HCT116 (cell line): ENCODE measurements around the gene ZNHIT1. TPM values are rescaled to one million over a fixed set of nuclear protein-coding genes. Genes with fewer than 3 reads are reported as not detected.
"Not testable (repeated sequence)": the region's sequence is repeated elsewhere in the genome, so short reads cannot be mapped to it uniquely, and the experiment has no call there.

Experiments
- ATAC-seq: fragments of 200-7000 bp; cut with Tn5 transposase; 2 replicates; pipeline ENCODE4 v1.9.1; 2020; ENCODE audit warnings: mild to moderate bottlenecking, moderate library complexity
- BruUV-seq: library from RNA; stranded (reverse); fragments of 400-500 nt; replicated peaks from 2 replicates; lab custom pipeline; 2021; lab: Mats Ljungman, UMichigan
- CTCF ChIA-PET: fragments of 300-600 bp; sonication (Branson Sonifier 250); formaldehyde crosslinking; loops from one replicate; lab custom pipeline; 2021; ENCODE audit warnings: antibody characterized with exemption; lab: Charles Lee
- POLR2A ChIA-PET: fragments of 300-600, 350-600 bp; sonication (Branson Sonifier 250); formaldehyde crosslinking; loops from one replicate; lab custom pipeline; 2021; ENCODE audit warnings: antibody characterized with exemption; lab: Charles Lee
- RAD21 ChIA-PET, 2 experiments: fragments of 300-600 bp; sonication (Branson Sonifier 250); formaldehyde crosslinking; loops; one replicate each; lab custom pipeline; 2023; ENCODE audit warnings: low total read pairs in 2 of 2; ENCODE audit not compliant: uncharacterized antibody in 2 of 2, unreplicated experiment in 2 of 2, low non-redundant PET in 1 of 2; lab: Charles Lee
- DNase-seq: peaks from one replicate; pipeline ENCODE4 v3.0.0-alpha.2; 2010; ENCODE audit warnings: low read depth, low spot score
- H2AFZ ChIP-seq: fragments of 200-600 bp; shearing (Covaris generic), sonication (generic); 2 replicates; pipeline ENCODE4 v1.6.1; 2017; ENCODE audit warnings: low read depth, mixed run types, mixed read lengths, antibody characterized with exemption, low read length; ENCODE audit not compliant: poor library complexity, severe bottlenecking
- H3K27ac ChIP-seq: 2 replicates; pipeline ENCODE4 v1.5.1; 2012; ENCODE audit warnings: low read depth, low read length
- H3K27me3 ChIP-seq: fragments of 200-600 bp; sonication (generic); 2 replicates; pipeline ENCODE4 v1.6.1; 2016; ENCODE audit warnings: mixed run types, low read length, mixed read lengths; ENCODE audit not compliant: insufficient read depth
- H3K36me3 ChIP-seq, 2 experiments: fragments of 200-500 bp in 1 of 2; fragments of 200-600 bp in 1 of 2; sonication (Bioruptor generic) in 1 of 2; sonication (generic) in 1 of 2; 2 replicates each; pipeline versions ENCODE4 v1.5.1 to v1.6.1; 2014 to 2016; ENCODE audit warnings: low read length in 2 of 2, inconsistent platforms in 1 of 2, mixed read lengths in 1 of 2, mixed run types in 1 of 2; ENCODE audit not compliant: insufficient read depth in 2 of 2, control insufficient read depth in 1 of 2
- H3K4me1 ChIP-seq, 2 experiments: fragments of 200-600 bp in 1 of 2; sonication (generic) in 1 of 2; 2 replicates each; pipeline versions ENCODE4 v1.5.1 to v1.6.1; 2012 to 2017; ENCODE audit warnings: low read length in 2 of 2, inconsistent platforms in 1 of 2, mild to moderate bottlenecking in 1 of 2, mixed read lengths in 1 of 2, mixed run types in 1 of 2, moderate library complexity in 1 of 2; ENCODE audit not compliant: insufficient read depth in 2 of 2, control insufficient read depth in 1 of 2
- H3K4me2 ChIP-seq: fragments of 200-600 bp; sonication (generic); 2 replicates; pipeline ENCODE4 v1.6.1; 2017; ENCODE audit warnings: mixed run types, low read length, mixed read lengths
- H3K4me3 ChIP-seq, 2 experiments: fragments of 200-600 bp in 1 of 2; sonication (generic) in 1 of 2; replicated peaks in 1 of 2; 2 replicates each; pipeline ENCODE4 v1.5.1; 2011 to 2016; ENCODE audit warnings: low read length in 2 of 2, control low read depth in 1 of 2, low read depth in 1 of 2, mild to moderate bottlenecking in 1 of 2, mixed read lengths in 1 of 2, mixed run types in 1 of 2
- H3K79me2 ChIP-seq: fragments of 200-600 bp; sonication (generic); 2 replicates; pipeline ENCODE4 v1.6.1; 2017; ENCODE audit warnings: mild to moderate bottlenecking, mixed run types, low read length, moderate library complexity, mixed read lengths; ENCODE audit not compliant: insufficient read depth
- H3K9ac ChIP-seq: fragments of 200-600 bp; sonication (generic); 2 replicates; pipeline ENCODE4 v1.6.1; 2016; ENCODE audit warnings: low read length, mixed read lengths
- H3K9me2 ChIP-seq: fragments of 200-600 bp; sonication (generic), shearing (Covaris generic); 2 replicates; pipeline ENCODE4 v1.6.1; 2017; ENCODE audit warnings: mixed run types, mild to moderate bottlenecking, moderate library complexity; ENCODE audit not compliant: insufficient read depth
- H3K9me3 ChIP-seq, 2 experiments: fragments of 200-500 bp in 1 of 2; fragments of 200-600 bp in 1 of 2; sonication (Bioruptor generic) in 1 of 2; sonication (generic) in 1 of 2; 2 replicates each; pipeline ENCODE4 v1.6.1; 2014 to 2017; ENCODE audit warnings: low read length in 2 of 2, mixed read lengths in 2 of 2, inconsistent platforms in 1 of 2, low read depth in 1 of 2, mild to moderate bottlenecking in 1 of 2, mixed run types in 1 of 2, moderate library complexity in 1 of 2; ENCODE audit not compliant: control insufficient read depth in 1 of 2, insufficient read depth in 1 of 2
- H4K20me1 ChIP-seq: fragments of 200-600 bp; sonication (generic), shearing (Covaris generic); 2 replicates; pipeline ENCODE4 v1.6.1; 2017; ENCODE audit warnings: mixed run types, mild to moderate bottlenecking, moderate library complexity; ENCODE audit not compliant: insufficient read depth
- CEBPB ChIP-seq: IDR thresholded peaks from 2 replicates; pipeline ENCODE4 v1.6.1; 2012; ENCODE audit warnings: low read depth
- EGR1 ChIP-seq: IDR thresholded peaks from 2 replicates; pipeline ENCODE4 v1.6.1; 2012; ENCODE audit warnings: low read depth
- ELF1 ChIP-seq: IDR thresholded peaks from 2 replicates; pipeline ENCODE4 v1.6.1; 2012; ENCODE audit warnings: low read depth, borderline replicate concordance
- EZH2 ChIP-seq: fragments of 200-600 bp; sonication (generic); IDR thresholded peaks from 2 replicates; pipeline ENCODE4 v1.6.1; 2017; ENCODE audit warnings: antibody characterized with exemption, mixed run types
- FOSL1 ChIP-seq: IDR thresholded peaks from 2 replicates; pipeline ENCODE4 v1.6.1; 2012; ENCODE audit warnings: low read depth
- POLR2A ChIP-seq: IDR thresholded peaks from 2 replicates; pipeline ENCODE4 v1.7.0; 2011; ENCODE audit warnings: borderline replicate concordance; ENCODE audit not compliant: insufficient read depth, insufficient read length; ENCODE audit errors: extremely low read depth
- RAD21 ChIP-seq: IDR thresholded peaks from 2 replicates; pipeline ENCODE4 v1.6.1; 2012; ENCODE audit warnings: low read depth, mild to moderate bottlenecking
- SIN3A ChIP-seq: IDR thresholded peaks from 2 replicates; pipeline ENCODE4 v1.6.1; 2012; ENCODE audit warnings: low read depth
- YY1 ChIP-seq: IDR thresholded peaks from 2 replicates; pipeline ENCODE4 v1.6.1; 2011; ENCODE audit warnings: low read length, low read depth, moderate library complexity, mild to moderate bottlenecking; ENCODE audit not compliant: insufficient replicate concordance; ENCODE audit errors: extremely low read depth
- ZFX ChIP-seq: fragments of 450-650 bp; IDR thresholded peaks from 2 replicates; pipeline ENCODE4 v1.6.1; 2017
- ZNF274 ChIP-seq: fragments of 200-500 bp; sonication (Bioruptor generic); IDR thresholded peaks from 2 replicates; pipeline ENCODE4 v1.6.1; 2014; ENCODE audit warnings: mild to moderate bottlenecking, low read depth, low read length, inconsistent platforms
- intact Hi-C: fragments of 100-400 bp; cut with micrococcal nuclease; formaldehyde crosslinking; loops from 2 replicates; pipeline ENCODE4 v1.10.0; 2022
- total RNA-seq: library from RNA; stranded (reverse); gene quantifications from one replicate; pipeline ENCODE4 v1.2.1, GENCODE V29; 2021; ENCODE audit not compliant: unreplicated experiment
- TF ChIP-seq, protein P1 (sequence below): IDR thresholded peaks from 2 replicates; pipeline ENCODE4 v1.6.1; 2012
- TF ChIP-seq, protein P2 (sequence below): IDR thresholded peaks from 2 replicates; pipeline ENCODE4 v1.6.1; 2012; ENCODE audit warnings: low read depth
- TF ChIP-seq, protein P3 (sequence below): IDR thresholded peaks from 2 replicates; pipeline ENCODE4 v1.6.1; 2012

ZNHIT1 gene
- total RNA-seq, 1 experiment from 2014 or later: 69.4 TPM

DNA sequence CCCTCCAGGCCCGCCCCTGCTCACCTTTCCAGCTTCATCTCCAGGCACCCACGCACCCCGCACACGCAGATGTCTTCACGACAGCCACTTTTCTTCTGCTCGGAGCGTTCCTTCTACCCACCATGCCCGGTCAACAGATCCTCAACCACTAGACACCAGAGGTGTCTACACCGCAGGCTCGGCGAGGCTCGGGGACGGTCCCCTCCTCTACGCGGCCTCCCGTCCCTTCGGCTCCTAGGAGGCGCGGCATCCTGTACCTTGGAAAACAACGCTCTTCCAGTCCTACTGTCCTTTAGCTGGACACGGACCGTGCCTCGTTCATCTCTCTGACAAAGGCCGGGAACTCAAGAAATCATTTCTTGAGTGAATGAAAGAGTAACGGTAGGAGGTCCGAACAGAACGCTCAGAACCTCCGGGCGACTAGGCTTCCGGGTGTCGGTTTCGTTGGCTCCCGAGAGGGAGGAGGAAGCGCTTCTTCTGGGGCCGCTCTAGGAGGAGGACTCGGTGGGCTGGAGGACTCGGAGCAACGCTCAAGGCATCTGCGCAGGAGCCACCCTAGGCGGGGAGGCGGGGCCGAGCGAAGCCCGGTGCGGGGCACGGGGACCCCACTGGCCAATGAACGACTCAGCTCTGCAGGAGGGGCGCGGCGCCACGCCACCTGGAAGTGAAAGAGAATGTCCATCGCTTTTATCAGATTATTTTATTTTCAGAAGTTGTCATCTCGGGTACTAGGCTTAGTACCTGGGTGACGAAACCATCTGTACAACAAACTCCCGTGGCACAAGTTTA is 34.1 kb downstream of the ZNHIT1 start (continued):
- no peak for TF ChIP-seq RAD21
- TF ChIP-seq ZFX: peak; percentile 73; the same call in 1 of the 2 replicates
- TF ChIP-seq CEBPB: no peak
- TF ChIP-seq, protein P1, sequence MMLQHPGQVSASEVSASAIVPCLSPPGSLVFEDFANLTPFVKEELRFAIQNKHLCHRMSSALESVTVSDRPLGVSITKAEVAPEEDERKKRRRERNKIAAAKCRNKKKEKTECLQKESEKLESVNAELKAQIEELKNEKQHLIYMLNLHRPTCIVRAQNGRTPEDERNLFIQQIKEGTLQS: no peak

DNA sequence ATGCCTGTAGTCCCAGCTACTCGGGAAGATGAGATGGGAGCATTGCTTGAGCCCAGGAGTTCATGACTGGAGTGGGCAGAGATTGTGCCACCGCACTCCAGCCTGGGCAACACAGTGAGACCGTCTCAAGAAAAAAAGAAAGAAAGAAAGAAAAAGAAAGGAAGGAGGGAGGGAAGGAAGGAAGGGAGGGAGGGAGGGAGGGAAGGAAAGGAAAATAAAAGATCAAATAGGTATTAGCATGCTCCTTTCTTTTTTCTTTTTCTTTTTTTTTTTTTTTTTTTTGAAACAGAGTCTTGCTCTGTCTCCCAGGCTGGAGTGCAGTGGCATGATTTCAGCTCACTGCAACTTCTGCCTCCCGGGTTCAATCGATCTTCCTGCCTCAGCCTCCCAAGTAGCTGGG is 35.2 kb downstream of the ZNHIT1 start:
- Histone ChIP-seq H3K4me1 (peaks cover 0 to 16% of the 10 kb centered on the region in 2 experiments; a peak in 3 of 4 replicates), H3K79me2 (peaks cover 37% of the 10 kb centered on the region), H3K4me3 (peak overlapping the region in 1 of 2 experiments; percentile 97; a peak in 3 of 4 replicates), H3K4me2 (peak overlapping the region; percentile 82)
- H3K9ac ChIP-seq, DNase-seq, H3K9me3 ChIP-seq, H3K27ac ChIP-seq, H4K20me1 ChIP-seq, H2AFZ ChIP-seq, H3K36me3 ChIP-seq, CTCF ChIA-PET, ATAC-seq, H3K27me3 ChIP-seq, BruUV-seq, H3K9me2 ChIP-seq, intact Hi-C loops, RAD21 ChIA-PET: not testable (repeated sequence)
- POLR2A ChIA-PET: interaction anchor here (1.3 kb wide), 1 partner anchor 9 kb away, joined by 3 read pairs; no protein-coding TSS in a partner anchor

DNA sequence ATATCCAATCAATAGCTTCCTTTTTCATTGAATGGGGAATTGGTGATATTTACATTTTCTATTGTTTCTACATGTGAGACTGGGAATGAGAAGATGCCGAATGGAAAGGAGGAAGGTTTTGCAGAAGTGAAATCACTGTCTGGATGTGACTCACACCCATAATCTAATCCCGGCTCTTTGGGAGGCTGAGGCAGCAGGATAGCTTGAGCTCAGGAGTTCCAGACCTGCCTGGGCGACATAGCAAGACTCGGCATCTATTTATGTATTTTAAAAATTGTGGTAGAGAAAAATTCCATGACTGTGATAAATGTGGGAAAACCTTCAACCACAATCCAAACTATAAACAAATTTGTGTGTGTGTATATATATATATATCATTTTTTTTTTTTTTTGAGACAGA is 37.8 kb downstream of the ZNHIT1 start:
- Histone ChIP-seq H3K9me3 (no peaks in the 10 kb centered on the region), H3K9ac (no peak overlapping the region), H3K9me2 (no peaks in the 10 kb centered on the region), H4K20me1 (no peaks in the 10 kb centered on the region), H3K27ac (no peak overlapping the region), H3K27me3 (no peaks in the 10 kb centered on the region), H3K4me2 (no peak overlapping the region), H3K4me3 (no peak overlapping the region), H2AFZ (no peak overlapping the region), H3K36me3 (no peaks in the 10 kb centered on the region), H3K79me2 (peaks cover 13% of the 10 kb centered on the region), H3K4me1 (peaks cover 0 to 10% of the 10 kb centered on the region in 2 experiments; a peak in 2 of 4 replicates)
- no peak for ATAC-seq
- DNase-seq: no peak
- intact Hi-C loops: no loop called here
- RAD21 ChIA-PET: no interaction called here
- CTCF ChIA-PET: interaction anchor here (1.4 kb wide), 1 partner anchor 27 kb away, joined by 4 read pairs; no protein-coding TSS in a partner anchor
- no TSS peak for BruUV-seq
- POLR2A ChIA-PET: no interaction called here
- no peak for TF ChIP-seq SIN3A
- TF ChIP-seq, protein P2, sequence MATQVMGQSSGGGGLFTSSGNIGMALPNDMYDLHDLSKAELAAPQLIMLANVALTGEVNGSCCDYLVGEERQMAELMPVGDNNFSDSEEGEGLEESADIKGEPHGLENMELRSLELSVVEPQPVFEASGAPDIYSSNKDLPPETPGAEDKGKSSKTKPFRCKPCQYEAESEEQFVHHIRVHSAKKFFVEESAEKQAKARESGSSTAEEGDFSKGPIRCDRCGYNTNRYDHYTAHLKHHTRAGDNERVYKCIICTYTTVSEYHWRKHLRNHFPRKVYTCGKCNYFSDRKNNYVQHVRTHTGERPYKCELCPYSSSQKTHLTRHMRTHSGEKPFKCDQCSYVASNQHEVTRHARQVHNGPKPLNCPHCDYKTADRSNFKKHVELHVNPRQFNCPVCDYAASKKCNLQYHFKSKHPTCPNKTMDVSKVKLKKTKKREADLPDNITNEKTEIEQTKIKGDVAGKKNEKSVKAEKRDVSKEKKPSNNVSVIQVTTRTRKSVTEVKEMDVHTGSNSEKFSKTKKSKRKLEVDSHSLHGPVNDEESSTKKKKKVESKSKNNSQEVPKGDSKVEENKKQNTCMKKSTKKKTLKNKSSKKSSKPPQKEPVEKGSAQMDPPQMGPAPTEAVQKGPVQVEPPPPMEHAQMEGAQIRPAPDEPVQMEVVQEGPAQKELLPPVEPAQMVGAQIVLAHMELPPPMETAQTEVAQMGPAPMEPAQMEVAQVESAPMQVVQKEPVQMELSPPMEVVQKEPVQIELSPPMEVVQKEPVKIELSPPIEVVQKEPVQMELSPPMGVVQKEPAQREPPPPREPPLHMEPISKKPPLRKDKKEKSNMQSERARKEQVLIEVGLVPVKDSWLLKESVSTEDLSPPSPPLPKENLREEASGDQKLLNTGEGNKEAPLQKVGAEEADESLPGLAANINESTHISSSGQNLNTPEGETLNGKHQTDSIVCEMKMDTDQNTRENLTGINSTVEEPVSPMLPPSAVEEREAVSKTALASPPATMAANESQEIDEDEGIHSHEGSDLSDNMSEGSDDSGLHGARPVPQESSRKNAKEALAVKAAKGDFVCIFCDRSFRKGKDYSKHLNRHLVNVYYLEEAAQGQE: no peak
- TF ChIP-seq ELF1: no peak
- TF ChIP-seq, protein P3, sequence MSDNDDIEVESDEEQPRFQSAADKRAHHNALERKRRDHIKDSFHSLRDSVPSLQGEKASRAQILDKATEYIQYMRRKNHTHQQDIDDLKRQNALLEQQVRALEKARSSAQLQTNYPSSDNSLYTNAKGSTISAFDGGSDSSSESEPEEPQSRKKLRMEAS: no peak
- no peak for TF ChIP-seq ZNF274
- TF ChIP-seq EGR1: no peak
- TF ChIP-seq FOSL1: no peak
- TF ChIP-seq YY1: no peak
- no peak for TF ChIP-seq POLR2A
- no peak for TF ChIP-seq ZFX
- TF ChIP-seq, protein P1: no peak
- no peak for TF ChIP-seq CEBPB
- TF ChIP-seq EZH2: no peak
